K562 (cell line): ENCODE data around the gene CHMP2A. TPM values are rescaled to one million over a fixed set of nuclear protein-coding genes. Genes with fewer than 3 reads are reported as not detected.

ENCODE experiments used
- ATAC-seq: fragments of 200-7000 bp; cut with Tn5 transposase; 3 replicates; pipeline ENCODE4 v1.9.1; 2020; ENCODE audit warnings: moderate library complexity
- BruUV-seq: library from RNA; stranded (reverse); fragments of 400-500 nt; replicated peaks from 2 replicates; lab custom pipeline; 2021; lab: Mats Ljungman, UMichigan
- CTCF ChIA-PET: fragments of 300-600 bp; formaldehyde crosslinking; extraction: SDS; loops from one replicate; lab custom pipeline; 2021; ENCODE audit warnings: low intra/inter-chr PET ratio; lab: Yijun Ruan, JAX
- POLR2A ChIA-PET: fragments of 300-600, 350-650 bp; sonication (Branson Sonifier 250); formaldehyde crosslinking; extraction: SDS; loops from one replicate; lab custom pipeline; 2021; ENCODE audit warnings: antibody characterized with exemption, inconsistent platforms; lab: Yijun Ruan, JAX
- DNase-seq, 4 experiments: peaks; one replicate each; pipeline versions ENCODE4 v3.0.0 to v3.0.0-alpha.2; 2011 to 2018; ENCODE audit warnings: low spot score in 3 of 4, mixed read lengths in 3 of 4; ENCODE audit errors: extremely low read depth in 1 of 4
- FAIRE-seq: peaks from 2 replicates; lab custom pipeline; 2011; peaks lifted over from hg19 to GRCh38; lab: Jason Lieb, UNC
- H2AFZ ChIP-seq: 2 replicates; pipeline ENCODE4 v1.6.0; 2011; ENCODE audit warnings: low read depth, low read length, control low read depth, inconsistent platforms
- H3K27ac ChIP-seq: fragments of 200-600 bp; 3 replicates; pipeline ENCODE4 v1.8.0; 2011; ENCODE audit warnings: low read depth, mild to moderate bottlenecking, control low read depth, inconsistent platforms, low read length, moderate library complexity, mixed read lengths; ENCODE audit errors: extremely low read depth
- H3K27me3 ChIP-seq, 2 experiments: fragments of 300-600 bp in 1 of 2; 2 replicates in 1 of 2; 3 replicates in 1 of 2; pipeline versions ENCODE4 v1.6.0 to v1.8.0; 2011; ENCODE audit warnings: inconsistent platforms in 2 of 2, low read length in 2 of 2, mild to moderate bottlenecking in 1 of 2, mixed read lengths in 1 of 2, moderate library complexity in 1 of 2; ENCODE audit not compliant: control insufficient read depth in 2 of 2, insufficient read depth in 2 of 2
- H3K36me3 ChIP-seq: fragments of 300-600 bp; 3 replicates; pipeline ENCODE4 v1.8.0; 2011; ENCODE audit warnings: mild to moderate bottlenecking, low read length, inconsistent platforms; ENCODE audit not compliant: control insufficient read depth, insufficient read depth
- H3K4me1 ChIP-seq, 2 experiments: fragments of 200-600 bp in 1 of 2; replicated peaks in 1 of 2; 2 replicates in 1 of 2; 3 replicates in 1 of 2; pipeline versions ENCODE4 v1.5.1 to v1.8.0; 2011; ENCODE audit warnings: inconsistent platforms in 2 of 2, low read length in 2 of 2, mild to moderate bottlenecking in 1 of 2, mixed read lengths in 1 of 2, moderate library complexity in 1 of 2; ENCODE audit not compliant: control insufficient read depth in 2 of 2, insufficient read depth in 2 of 2
- H3K4me2 ChIP-seq: 2 replicates; pipeline ENCODE4 v1.6.1; 2011; ENCODE audit warnings: low read length, control low read depth, inconsistent platforms, mixed read lengths; ENCODE audit not compliant: insufficient read depth
- H3K4me3 ChIP-seq: fragments of 200-600 bp; sonication (generic), shearing (Covaris generic); 2 replicates; pipeline ENCODE4 v1.5.1; 2016; ENCODE audit warnings: control low read depth, inconsistent platforms
- H3K79me2 ChIP-seq: fragments of 200-600 bp; 3 replicates; pipeline ENCODE4 v1.8.0; 2011; ENCODE audit warnings: low read length, inconsistent platforms; ENCODE audit not compliant: control insufficient read depth, insufficient read depth
- H3K9ac ChIP-seq, 2 experiments: 2 replicates each; pipeline versions ENCODE4 v1.6.0 to v1.6.1; 2011; ENCODE audit warnings: low read depth in 2 of 2, low read length in 2 of 2, control low read depth in 1 of 2, inconsistent platforms in 1 of 2, mild to moderate bottlenecking in 1 of 2, mixed read lengths in 1 of 2; ENCODE audit not compliant: insufficient read depth in 1 of 2
- H3K9me1 ChIP-seq: one replicate; pipeline ENCODE4 v1.6.0; 2011; ENCODE audit warnings: inconsistent platforms, mild to moderate bottlenecking, low read length, moderate library complexity; ENCODE audit not compliant: control insufficient read depth, insufficient read depth
- H3K9me3 ChIP-seq: replicated peaks from 2 replicates; pipeline ENCODE4 v1.5.1; 2011; ENCODE audit warnings: low read depth, low read length, inconsistent platforms; ENCODE audit not compliant: control insufficient read depth, insufficient read depth
- H4K20me1 ChIP-seq: replicated peaks from 2 replicates; pipeline ENCODE4 v1.6.1; 2011; ENCODE audit warnings: low read length, inconsistent platforms, mixed read lengths; ENCODE audit not compliant: control insufficient read depth, insufficient read depth
- BDP1 ChIP-seq: IDR thresholded peaks from 3 replicates; pipeline ENCODE4 v1.6.1; 2011; ENCODE audit not compliant: insufficient read length, insufficient read depth
- CAMTA2 ChIP-seq: fragments of 250-450 bp; sonication (Bioruptor Pico); conservative IDR thresholded peaks from 2 replicates; pipeline ENCODE4 v1.5.1; 2022
- ERF ChIP-seq: fragments of 450-650 bp; formaldehyde crosslinking; IDR thresholded peaks from 2 replicates; pipeline ENCODE4 v1.4.0; 2020; ENCODE audit warnings: mild to moderate bottlenecking, mixed read lengths
- KDM5B ChIP-seq: fragments of 200-600 bp; sonication (generic); IDR thresholded peaks from 2 replicates; pipeline ENCODE4 v1.6.1; 2012; ENCODE audit warnings: low read depth, mild to moderate bottlenecking, moderate library complexity, low read length, control low read depth, inconsistent platforms; ENCODE audit not compliant: insufficient replicate concordance
- LCOR ChIP-seq: sonication (generic); formaldehyde crosslinking; IDR thresholded peaks from 2 replicates; pipeline ENCODE4 v1.8.0; 2022; ENCODE audit warnings: mild to moderate bottlenecking, missing genetic modification reagents
- RBFOX2 ChIP-seq: fragments of 200-400 bp; formaldehyde crosslinking; IDR thresholded peaks from 2 replicates; pipeline ENCODE4 v1.6.1; 2017; ENCODE audit warnings: low read depth, mild to moderate bottlenecking, low read length, moderate library complexity
- RBM15 ChIP-seq: fragments of 200-400 bp; formaldehyde crosslinking; IDR thresholded peaks from 2 replicates; pipeline ENCODE4 v1.6.1; 2018; ENCODE audit warnings: mild to moderate bottlenecking, low read length, moderate library complexity; ENCODE audit not compliant: insufficient read depth
- RBM17 ChIP-seq: fragments of 200-400 bp; formaldehyde crosslinking; IDR thresholded peaks from 2 replicates; pipeline ENCODE4 v1.6.1; 2017; ENCODE audit warnings: low read depth, mild to moderate bottlenecking, low read length, borderline replicate concordance
- SIRT6 ChIP-seq: IDR thresholded peaks from one replicate; pipeline ENCODE4 v1.6.1; 2012; ENCODE audit warnings: low read depth, mild to moderate bottlenecking, control low read depth, inconsistent platforms, low read length, moderate library complexity
- WGBS: fragments of 100-300 bp; shearing (Covaris generic); methylation state at CpG from one replicate; pipeline ENCODE4 v1.1.6; 2016; ENCODE audit warnings: low coverage, mixed read lengths; ENCODE audit not compliant: insufficient coverage; ENCODE audit errors: missing lambda C conversion rate; 5-methylcytosine and 5-hydroxymethylcytosine counted together
- in situ Hi-C: fragments of 300-500 bp; cut with MboI; formaldehyde crosslinking; loops from 4 replicates; pipeline ENCODE4 v1.15.0; 2018; ENCODE audit warnings: inconsistent platforms, mixed read lengths
- intact Hi-C: fragments of 100-400 bp; cut with micrococcal nuclease; formaldehyde crosslinking; loops from 2 replicates; pipeline ENCODE4 v1.14.2; 2022
- polyA plus RNA-seq, 8 experiments: library from polyadenylated mRNA; depleted of rRNA in 4 of 8; stranded (reverse) in 5 of 8; unstranded in 3 of 8; fragments of >200 nt; fragmentation: Nextera tagmentation in 2 of 8; fragmentation: Illumina TruSeq in 1 of 8; extraction: Ambion mirVana in 2 of 8; extraction: Trizol in 1 of 8; gene quantifications; 2 replicates each; pipeline versions ENCODE4 v1.2.1 to v1.2.3, GENCODE V29; 2011 to 2014; ENCODE audit warnings: inconsistent platforms in 1 of 8, missing spikeins in 1 of 8
- total RNA-seq, 7 experiments: library from RNA; depleted of rRNA in 6 of 7; stranded (reverse); fragments of >200 nt in 6 of 7; fragmentation: Illumina TruSeq in 2 of 7; extraction: Trizol in 2 of 7; gene quantifications; 2 replicates each; pipeline versions ENCODE4 v1.2.1 to v1.2.3, GENCODE V29; 2011 to 2021; ENCODE audit warnings: low replicate concordance in 1 of 7
- TF ChIP-seq, protein P1 (sequence below): sonication (generic); formaldehyde crosslinking; IDR thresholded peaks from 2 replicates; pipeline ENCODE4 v1.8.0; 2022; ENCODE audit warnings: mild to moderate bottlenecking, low read depth, missing genetic modification reagents
- TF ChIP-seq, protein P2 (sequence below): sonication (generic); formaldehyde crosslinking; IDR thresholded peaks from 2 replicates; pipeline ENCODE4 v1.8.0; 2023; ENCODE audit warnings: mild to moderate bottlenecking, missing genetic modification reagents
- TF ChIP-seq, protein P3 (sequence below): sonication (generic); formaldehyde crosslinking; IDR thresholded peaks from 2 replicates; pipeline ENCODE4 v1.8.0; 2022; ENCODE audit warnings: missing genetic modification reagents, mild to moderate bottlenecking, moderate library complexity, borderline replicate concordance
- TF ChIP-seq, protein P4 (sequence below): sonication (generic); formaldehyde crosslinking; IDR thresholded peaks from 2 replicates; pipeline ENCODE4 v1.8.0; 2022; ENCODE audit warnings: mild to moderate bottlenecking, missing genetic modification reagents

CHMP2A gene
- total and polyA plus RNA-seq, 9 of the 15 experiments (the other 6 are each of a cell fraction or from before 2014, with no cell fraction given), result 57.6 to 159 (median 87.2) TPM

DNA sequence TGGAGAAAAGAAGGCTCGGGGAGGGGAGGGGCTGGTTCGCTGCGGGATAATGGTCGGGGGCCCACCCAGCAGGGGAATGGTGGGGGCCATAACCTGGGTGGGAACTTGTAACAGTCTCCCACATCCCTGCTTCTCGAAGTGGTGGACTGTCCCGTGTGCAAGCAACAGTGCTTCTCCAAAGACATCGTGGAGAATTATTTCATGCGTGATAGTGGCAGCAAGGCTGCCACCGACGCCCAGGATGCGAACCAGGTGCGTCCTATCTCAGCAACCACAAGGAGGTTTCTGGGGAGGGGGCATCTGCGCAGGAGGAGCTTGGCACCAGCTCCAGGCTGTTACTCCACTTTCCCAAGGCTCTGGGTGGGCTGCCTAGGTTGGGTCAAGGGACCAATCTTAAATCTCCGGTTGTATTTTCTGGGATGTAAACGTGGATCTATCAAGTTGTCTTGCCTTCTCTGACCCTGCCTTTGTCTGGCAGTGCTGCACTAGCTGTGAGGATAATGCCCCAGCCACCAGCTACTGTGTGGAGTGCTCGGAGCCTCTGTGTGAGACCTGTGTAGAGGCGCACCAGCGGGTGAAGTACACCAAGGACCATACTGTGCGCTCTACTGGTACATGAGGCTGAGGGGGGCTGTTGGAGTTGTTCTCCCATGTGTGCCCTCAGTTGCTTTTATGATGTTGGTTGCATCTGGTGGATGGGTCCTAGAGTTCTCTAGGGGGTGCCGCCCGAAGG, 9.5 kb downstream of the CHMP2A start:
- Histone ChIP-seq H3K27ac (peak overlapping the region; percentile 88), H3K36me3 (peaks cover 56% of the 10 kb centered on the region), H3K4me1 (peaks cover 13 to 42% of the 10 kb centered on the region in 2 experiments; a peak in 4 of 5 replicates), H2AFZ (no peak overlapping the region), H4K20me1 (peaks cover 44% of the 10 kb centered on the region), H3K79me2 (peaks cover 49% of the 10 kb centered on the region), H3K27me3 (no peaks in the 10 kb centered on the region), H3K9ac (peak overlapping the region; percentile 88 to 98), H3K4me2 (peak overlapping the region; percentile 89), H3K4me3 (peak overlapping the region; percentile 100), H3K9me3 (no peaks in the 10 kb centered on the region), H3K9me1 (peaks cover 8% of the 10 kb centered on the region)
- no peak for FAIRE-seq
- 0 out of 3 replicates have a peak, but pooled peaks have one; percentile 3 for ATAC-seq
- BruUV-seq, result no TSS peak
- in situ Hi-C loops (no loop called here), intact Hi-C loops (no loop called here)
- POLR2A ChIA-PET, result interaction anchor here (2.0 to 3.9 kb wide), 3 partner anchors 9 to 26 kb away, joined by 9 to 48 read pairs (median 10); partner anchors contain the start of genes CHMP2A, UBE2M and ZBTB45
- 2% methylated on average over 18 of the region's 21 CpGs for WGBS
- peak in 1 of 4 experiments; percentile 23 for DNase-seq
- CTCF ChIA-PET, result interaction anchor here (1.6 kb wide), 1 partner anchor 27 kb away, joined by 4 read pairs; no protein-coding TSS in a partner anchor
- TF ChIP-seq SIRT6 (peak; percentile 18), RBFOX2 (peak; percentile 20), LCOR (CRISPR knock-in tag) (no peak), RBM17 (no peak), KDM5B (peak; percentile 42), RBM15 (no peak), BDP1 (no peak), CAMTA2 (CRISPR knock-in tag) (no peak), ERF (CRISPR knock-in tag) (0 out of 2 replicates have a peak, but pooled peaks have one; percentile 10)
- TF ChIP-seq, protein P1, sequence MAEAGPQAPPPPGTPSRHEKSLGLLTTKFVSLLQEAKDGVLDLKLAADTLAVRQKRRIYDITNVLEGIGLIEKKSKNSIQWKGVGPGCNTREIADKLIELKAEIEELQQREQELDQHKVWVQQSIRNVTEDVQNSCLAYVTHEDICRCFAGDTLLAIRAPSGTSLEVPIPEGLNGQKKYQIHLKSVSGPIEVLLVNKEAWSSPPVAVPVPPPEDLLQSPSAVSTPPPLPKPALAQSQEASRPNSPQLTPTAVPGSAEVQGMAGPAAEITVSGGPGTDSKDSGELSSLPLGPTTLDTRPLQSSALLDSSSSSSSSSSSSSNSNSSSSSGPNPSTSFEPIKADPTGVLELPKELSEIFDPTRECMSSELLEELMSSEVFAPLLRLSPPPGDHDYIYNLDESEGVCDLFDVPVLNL, result 0 out of 2 replicates have a peak, but pooled peaks have one; percentile 33
- TF ChIP-seq, protein P2, sequence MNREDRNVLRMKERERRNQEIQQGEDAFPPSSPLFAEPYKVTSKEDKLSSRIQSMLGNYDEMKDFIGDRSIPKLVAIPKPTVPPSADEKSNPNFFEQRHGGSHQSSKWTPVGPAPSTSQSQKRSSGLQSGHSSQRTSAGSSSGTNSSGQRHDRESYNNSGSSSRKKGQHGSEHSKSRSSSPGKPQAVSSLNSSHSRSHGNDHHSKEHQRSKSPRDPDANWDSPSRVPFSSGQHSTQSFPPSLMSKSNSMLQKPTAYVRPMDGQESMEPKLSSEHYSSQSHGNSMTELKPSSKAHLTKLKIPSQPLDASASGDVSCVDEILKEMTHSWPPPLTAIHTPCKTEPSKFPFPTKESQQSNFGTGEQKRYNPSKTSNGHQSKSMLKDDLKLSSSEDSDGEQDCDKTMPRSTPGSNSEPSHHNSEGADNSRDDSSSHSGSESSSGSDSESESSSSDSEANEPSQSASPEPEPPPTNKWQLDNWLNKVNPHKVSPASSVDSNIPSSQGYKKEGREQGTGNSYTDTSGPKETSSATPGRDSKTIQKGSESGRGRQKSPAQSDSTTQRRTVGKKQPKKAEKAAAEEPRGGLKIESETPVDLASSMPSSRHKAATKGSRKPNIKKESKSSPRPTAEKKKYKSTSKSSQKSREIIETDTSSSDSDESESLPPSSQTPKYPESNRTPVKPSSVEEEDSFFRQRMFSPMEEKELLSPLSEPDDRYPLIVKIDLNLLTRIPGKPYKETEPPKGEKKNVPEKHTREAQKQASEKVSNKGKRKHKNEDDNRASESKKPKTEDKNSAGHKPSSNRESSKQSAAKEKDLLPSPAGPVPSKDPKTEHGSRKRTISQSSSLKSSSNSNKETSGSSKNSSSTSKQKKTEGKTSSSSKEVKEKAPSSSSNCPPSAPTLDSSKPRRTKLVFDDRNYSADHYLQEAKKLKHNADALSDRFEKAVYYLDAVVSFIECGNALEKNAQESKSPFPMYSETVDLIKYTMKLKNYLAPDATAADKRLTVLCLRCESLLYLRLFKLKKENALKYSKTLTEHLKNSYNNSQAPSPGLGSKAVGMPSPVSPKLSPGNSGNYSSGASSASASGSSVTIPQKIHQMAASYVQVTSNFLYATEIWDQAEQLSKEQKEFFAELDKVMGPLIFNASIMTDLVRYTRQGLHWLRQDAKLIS (CRISPR knock-in tag), result 0 out of 2 replicates have a peak, but pooled peaks have one; percentile 49
- TF ChIP-seq, protein P3, sequence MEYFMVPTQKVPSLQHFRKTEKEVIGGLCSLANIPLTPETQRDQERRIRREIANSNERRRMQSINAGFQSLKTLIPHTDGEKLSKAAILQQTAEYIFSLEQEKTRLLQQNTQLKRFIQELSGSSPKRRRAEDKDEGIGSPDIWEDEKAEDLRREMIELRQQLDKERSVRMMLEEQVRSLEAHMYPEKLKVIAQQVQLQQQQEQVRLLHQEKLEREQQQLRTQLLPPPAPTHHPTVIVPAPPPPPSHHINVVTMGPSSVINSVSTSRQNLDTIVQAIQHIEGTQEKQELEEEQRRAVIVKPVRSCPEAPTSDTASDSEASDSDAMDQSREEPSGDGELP (CRISPR knock-in tag), result peak; percentile 29; the same call in 1 of the 2 replicates
- TF ChIP-seq, protein P4, sequence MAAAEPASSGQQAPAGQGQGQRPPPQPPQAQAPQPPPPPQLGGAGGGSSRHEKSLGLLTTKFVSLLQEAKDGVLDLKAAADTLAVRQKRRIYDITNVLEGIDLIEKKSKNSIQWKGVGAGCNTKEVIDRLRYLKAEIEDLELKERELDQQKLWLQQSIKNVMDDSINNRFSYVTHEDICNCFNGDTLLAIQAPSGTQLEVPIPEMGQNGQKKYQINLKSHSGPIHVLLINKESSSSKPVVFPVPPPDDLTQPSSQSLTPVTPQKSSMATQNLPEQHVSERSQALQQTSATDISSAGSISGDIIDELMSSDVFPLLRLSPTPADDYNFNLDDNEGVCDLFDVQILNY (CRISPR knock-in tag), result 0 out of 2 replicates have a peak, but pooled peaks have one; percentile 33
